Fibroblast of peridontal ligament (primary cell): ENCODE measurements around the gene DDX1.

Experiments used
- DNase-seq: peaks from one replicate; pipeline ENCODE4 v3.0.0-alpha.2; 2010; ENCODE audit errors: extremely low read depth

DDX1 gene

GRCh38 chr2:15628899-15629855, 37.5 kb downstream of the DDX1 start:
- DNase-seq: no peak

- no peak for DNase-seq
These were observed 38.7 kb downstream of the DDX1 start for GRCh38 chr2:15630121-15630977.

GRCh38 chr2:15630978-15631719, 39.5 kb downstream of the DDX1 start:
- no peak for DNase-seq

- no peak for DNase-seq
These were observed 40.2 kb downstream of the DDX1 start for GRCh38 chr2:15631883-15632282.

GRCh38 chr2:15633043-15633970, 41.6 kb downstream of the DDX1 start:
- no peak for DNase-seq

GRCh38 chr2:15633971-15634346, 42.3 kb downstream of the DDX1 start:
- no peak for DNase-seq

GRCh38 chr2:15634846-15635490, 43.3 kb downstream of the DDX1 start:
- DNase-seq: peak; percentile 31

- peak; percentile 78 for DNase-seq
These were observed 45.5 kb downstream of the DDX1 start for GRCh38 chr2:15636972-15637785.

- DNase-seq: peak; percentile 57
These were observed 47.1 kb downstream of the DDX1 start for GRCh38 chr2:15638720-15639119.

- no peak for DNase-seq
These were observed 47.9 kb downstream of the DDX1 start for GRCh38 chr2:15639323-15640251.

- peak; percentile 46 for DNase-seq
These were observed 48.6 kb downstream of the DDX1 start for GRCh38 chr2:15640261-15640711.

- DNase-seq: no peak
These were observed 49.1 kb downstream of the DDX1 start for GRCh38 chr2:15640784-15641183.

- no peak for DNase-seq
These were observed 49.9 kb downstream of the DDX1 start for GRCh38 chr2:15641530-15641982.

- no peak for DNase-seq
These were observed 50.5 kb downstream of the DDX1 start for GRCh38 chr2:15642011-15642814.

GRCh38 chr2:15642815-15643500, 51.3 kb downstream of the DDX1 start:
- no peak for DNase-seq

GRCh38 chr2:15643791-15644585, 52.3 kb downstream of the DDX1 start:
- DNase-seq: no peak
